GM12878 (cell line): ENCODE results near the gene DCP1B. TPM values are rescaled to one million over a fixed set of nuclear protein-coding genes. Genes with fewer than 3 reads are reported as not detected.

ENCODE experiments used
- ASH2L ChIP-seq: fragments of 300-600, 200-600 bp; sonication (generic); IDR thresholded peaks from 2 replicates; pipeline ENCODE4 v1.6.1; 2017; ENCODE audit warnings: low read depth, mild to moderate bottlenecking, borderline replicate concordance
- ATF7 ChIP-seq: fragments of 450-650 bp; IDR thresholded peaks from 2 replicates; pipeline ENCODE4 v1.6.1; 2016; ENCODE audit warnings: low read depth, mild to moderate bottlenecking
- CHD1 ChIP-seq: IDR thresholded peaks from 2 replicates; pipeline ENCODE4 v1.6.1; 2012; ENCODE audit warnings: low read depth, low read length, improper control_type of control experiment
- DPF2 ChIP-seq: fragments of 450-650 bp; IDR thresholded peaks from 2 replicates; pipeline ENCODE4 v1.6.1; 2017; ENCODE audit warnings: mild to moderate bottlenecking
- GATAD2B ChIP-seq: fragments of 450-650 bp; conservative IDR thresholded peaks from 2 replicates; pipeline ENCODE4 v1.6.1; 2017; ENCODE audit warnings: low read depth, mild to moderate bottlenecking, moderate library complexity
- HCFC1 ChIP-seq: fragments of 150-350 bp; IDR thresholded peaks from 2 replicates; pipeline ENCODE4 v1.6.1; 2014; ENCODE audit warnings: low read length
- KLF5 ChIP-seq: fragments of 450-650 bp; IDR thresholded peaks from 2 replicates; pipeline ENCODE4 v1.6.1; 2014; ENCODE audit warnings: mild to moderate bottlenecking; ENCODE audit not compliant: partially characterized antibody
- MYB ChIP-seq: fragments of 150-350 bp; IDR thresholded peaks from 2 replicates; pipeline ENCODE4 v1.6.1; 2014; ENCODE audit warnings: mild to moderate bottlenecking, low read depth, low read length, borderline replicate concordance
- NFYA ChIP-seq: IDR thresholded peaks from 2 replicates; pipeline ENCODE4 v1.6.1; 2011; ENCODE audit warnings: low read depth, mild to moderate bottlenecking, low read length, improper control_type of control experiment, borderline replicate concordance
- NR2F1 ChIP-seq: fragments of 450-650 bp; conservative IDR thresholded peaks from 2 replicates; pipeline ENCODE4 v1.6.1; 2017; ENCODE audit warnings: mild to moderate bottlenecking
- POLR2AphosphoS2 ChIP-seq: IDR thresholded peaks from 2 replicates; pipeline ENCODE4 v1.6.1; 2011; ENCODE audit warnings: low read depth, mild to moderate bottlenecking, low read length, improper control_type of control experiment, moderate library complexity
- RELA ChIP-seq: fragments of 450-650 bp; IDR thresholded peaks from 2 replicates; pipeline ENCODE4 v1.8.0; 2014; ENCODE audit warnings: borderline replicate concordance; ENCODE audit not compliant: partially characterized antibody
- SIX5 ChIP-seq: IDR thresholded peaks from 2 replicates; pipeline ENCODE4 v1.6.1; 2011; ENCODE audit warnings: mild to moderate bottlenecking, low read depth, low read length, moderate library complexity; ENCODE audit not compliant: severe bottlenecking
- SMAD5 ChIP-seq: IDR thresholded peaks from 2 replicates; pipeline ENCODE4 v1.6.1; 2016; ENCODE audit warnings: antibody characterized with exemption, low read depth
- SMARCA5 ChIP-seq: fragments of 450-650 bp; IDR thresholded peaks from 2 replicates; pipeline ENCODE4 v1.6.1; 2017; ENCODE audit warnings: mild to moderate bottlenecking
- SPI1 ChIP-seq: IDR thresholded peaks from 2 replicates; pipeline ENCODE4 v1.6.1; 2011; ENCODE audit warnings: low read depth, mild to moderate bottlenecking, low read length, moderate library complexity, borderline replicate concordance; ENCODE audit not compliant: insufficient read depth
- TBL1XR1 ChIP-seq: IDR thresholded peaks from 2 replicates; pipeline ENCODE4 v1.6.1; 2012; ENCODE audit warnings: low read depth, low read length, improper control_type of control experiment
- polyA plus RNA-seq, 11 experiments: library from polyadenylated mRNA; depleted of rRNA in 4 of 11; unstranded in 6 of 11; stranded (reverse) in 5 of 11; fragments of >200 nt; fragmentation: Nextera tagmentation in 4 of 11; fragmentation: Illumina TruSeq in 1 of 11; extraction: Ambion mirVana in 4 of 11; extraction: Trizol in 1 of 11; gene quantifications; 1 replicate in 1 of 11; 2 replicates in 10 of 11; pipeline versions ENCODE4 v1.2.1 to v1.2.3, GENCODE V29; 2011 to 2016; ENCODE audit warnings: inconsistent platforms in 2 of 11, missing spikeins in 2 of 11, low read depth in 1 of 11
- total RNA-seq, 4 experiments: library from RNA; depleted of rRNA in 3 of 4; stranded (reverse); fragments of >200 nt in 3 of 4; fragmentation: Illumina TruSeq in 1 of 4; extraction: Trizol in 1 of 4; gene quantifications; 2 replicates each; pipeline versions ENCODE4 v1.2.1 to v1.2.3, GENCODE V29; 2013 to 2021
- TF ChIP-seq, protein P1 (sequence below): fragments of 450-650 bp; IDR thresholded peaks from 2 replicates; pipeline ENCODE4 v1.6.1; 2016; ENCODE audit warnings: mild to moderate bottlenecking
- TF ChIP-seq, protein P2 (sequence below): IDR thresholded peaks from 2 replicates; pipeline ENCODE4 v1.6.1; 2012; ENCODE audit warnings: low read depth, low read length, improper control_type of control experiment
- TF ChIP-seq, protein P3 (sequence below): fragments of 450-650 bp; conservative IDR thresholded peaks from 2 replicates; pipeline ENCODE4 v1.6.1; 2017; ENCODE audit warnings: mild to moderate bottlenecking, moderate library complexity
- TF ChIP-seq, protein P4 (sequence below): IDR thresholded peaks from 2 replicates; pipeline ENCODE4 v1.6.1; 2012; ENCODE audit warnings: mild to moderate bottlenecking, low read depth, low read length
- TF ChIP-seq, protein P5 (sequence below): fragments of 450-650 bp; IDR thresholded peaks from 2 replicates; pipeline ENCODE4 v1.6.1; 2017; ENCODE audit warnings: low read depth, mild to moderate bottlenecking, moderate library complexity

DCP1B gene
- total and polyA plus RNA-seq, 10 of the 15 experiments (the other 5 are each of a cell fraction or from before 2014, with no cell fraction given) = 1.3 to 23.4 (median 15.3) TPM

DNA sequence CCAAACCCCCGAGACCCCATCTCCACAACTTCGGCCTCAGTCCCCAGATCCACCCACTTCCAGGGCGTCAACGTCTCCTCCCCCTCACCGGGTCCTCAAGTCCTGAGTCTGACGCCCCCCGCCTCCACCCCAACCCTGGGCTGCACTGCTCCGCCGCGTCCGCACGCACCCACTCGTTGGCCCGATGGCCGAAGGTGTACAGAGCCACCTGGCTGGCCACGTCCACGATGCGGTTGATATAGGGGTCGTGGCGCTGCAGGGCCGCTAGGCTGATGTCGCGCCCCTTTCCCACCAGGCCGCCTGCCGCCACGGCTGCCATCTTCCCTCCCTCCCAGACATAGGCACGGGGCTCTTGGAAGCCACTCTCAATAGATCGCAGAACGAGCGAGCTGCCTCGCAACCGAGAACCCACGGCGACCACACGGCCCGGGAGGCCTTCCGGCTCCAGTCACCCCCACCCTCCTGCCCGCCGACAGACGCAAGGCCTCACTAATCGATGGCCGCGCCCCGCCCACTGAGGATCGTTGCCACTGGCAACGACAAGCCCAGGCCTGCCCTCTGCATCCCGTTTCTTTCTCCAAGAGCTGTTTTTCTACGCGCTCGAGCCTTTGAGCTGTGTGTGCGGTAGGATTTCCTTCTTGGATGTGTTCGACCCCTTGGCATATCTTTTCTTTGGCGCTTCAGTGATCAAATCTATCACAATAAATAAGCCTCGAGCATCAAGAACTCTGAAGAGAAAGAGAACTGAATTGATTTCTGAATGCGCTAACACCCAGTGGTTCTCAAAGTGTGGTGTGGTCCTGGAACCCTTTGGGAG, at the start of gene DCP1B (continued):
- TF ChIP-seq MYB = no peak
- TF ChIP-seq SMAD5 = peak; percentile 78; the same call in 1 of the 2 replicates
- TF ChIP-seq KLF5 = peak; percentile 91
- peak; percentile 48 for TF ChIP-seq NR2F1
- TF ChIP-seq SIX5 = peak; percentile 39
- TF ChIP-seq SPI1 = no peak
- TF ChIP-seq TBL1XR1 = no peak; the same call in 1 of the 2 replicates
- TF ChIP-seq SMARCA5 = peak; percentile 40; the same call in 1 of the 2 replicates
- TF ChIP-seq, protein P1, sequence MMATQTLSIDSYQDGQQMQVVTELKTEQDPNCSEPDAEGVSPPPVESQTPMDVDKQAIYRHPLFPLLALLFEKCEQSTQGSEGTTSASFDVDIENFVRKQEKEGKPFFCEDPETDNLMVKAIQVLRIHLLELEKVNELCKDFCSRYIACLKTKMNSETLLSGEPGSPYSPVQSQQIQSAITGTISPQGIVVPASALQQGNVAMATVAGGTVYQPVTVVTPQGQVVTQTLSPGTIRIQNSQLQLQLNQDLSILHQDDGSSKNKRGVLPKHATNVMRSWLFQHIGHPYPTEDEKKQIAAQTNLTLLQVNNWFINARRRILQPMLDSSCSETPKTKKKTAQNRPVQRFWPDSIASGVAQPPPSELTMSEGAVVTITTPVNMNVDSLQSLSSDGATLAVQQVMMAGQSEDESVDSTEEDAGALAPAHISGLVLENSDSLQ = peak; percentile 57; the same call in 1 of the 2 replicates
- TF ChIP-seq, protein P2, sequence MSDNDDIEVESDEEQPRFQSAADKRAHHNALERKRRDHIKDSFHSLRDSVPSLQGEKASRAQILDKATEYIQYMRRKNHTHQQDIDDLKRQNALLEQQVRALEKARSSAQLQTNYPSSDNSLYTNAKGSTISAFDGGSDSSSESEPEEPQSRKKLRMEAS = peak; percentile 83; the same call in 1 of the 2 replicates
- TF ChIP-seq ASH2L = peak; percentile 42; the same call in 1 of the 2 replicates
- TF ChIP-seq, protein P3, sequence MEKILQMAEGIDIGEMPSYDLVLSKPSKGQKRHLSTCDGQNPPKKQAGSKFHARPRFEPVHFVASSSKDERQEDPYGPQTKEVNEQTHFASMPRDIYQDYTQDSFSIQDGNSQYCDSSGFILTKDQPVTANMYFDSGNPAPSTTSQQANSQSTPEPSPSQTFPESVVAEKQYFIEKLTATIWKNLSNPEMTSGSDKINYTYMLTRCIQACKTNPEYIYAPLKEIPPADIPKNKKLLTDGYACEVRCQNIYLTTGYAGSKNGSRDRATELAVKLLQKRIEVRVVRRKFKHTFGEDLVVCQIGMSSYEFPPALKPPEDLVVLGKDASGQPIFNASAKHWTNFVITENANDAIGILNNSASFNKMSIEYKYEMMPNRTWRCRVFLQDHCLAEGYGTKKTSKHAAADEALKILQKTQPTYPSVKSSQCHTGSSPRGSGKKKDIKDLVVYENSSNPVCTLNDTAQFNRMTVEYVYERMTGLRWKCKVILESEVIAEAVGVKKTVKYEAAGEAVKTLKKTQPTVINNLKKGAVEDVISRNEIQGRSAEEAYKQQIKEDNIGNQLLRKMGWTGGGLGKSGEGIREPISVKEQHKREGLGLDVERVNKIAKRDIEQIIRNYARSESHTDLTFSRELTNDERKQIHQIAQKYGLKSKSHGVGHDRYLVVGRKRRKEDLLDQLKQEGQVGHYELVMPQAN = peak; percentile 43
- peak; percentile 77 for TF ChIP-seq GATAD2B
- TF ChIP-seq NFYA = no peak
- TF ChIP-seq ATF7 = no peak
- no peak for TF ChIP-seq POLR2AphosphoS2
- peak; percentile 80 for TF ChIP-seq DPF2
- peak; percentile 96 for TF ChIP-seq CHD1
- TF ChIP-seq, protein P4, sequence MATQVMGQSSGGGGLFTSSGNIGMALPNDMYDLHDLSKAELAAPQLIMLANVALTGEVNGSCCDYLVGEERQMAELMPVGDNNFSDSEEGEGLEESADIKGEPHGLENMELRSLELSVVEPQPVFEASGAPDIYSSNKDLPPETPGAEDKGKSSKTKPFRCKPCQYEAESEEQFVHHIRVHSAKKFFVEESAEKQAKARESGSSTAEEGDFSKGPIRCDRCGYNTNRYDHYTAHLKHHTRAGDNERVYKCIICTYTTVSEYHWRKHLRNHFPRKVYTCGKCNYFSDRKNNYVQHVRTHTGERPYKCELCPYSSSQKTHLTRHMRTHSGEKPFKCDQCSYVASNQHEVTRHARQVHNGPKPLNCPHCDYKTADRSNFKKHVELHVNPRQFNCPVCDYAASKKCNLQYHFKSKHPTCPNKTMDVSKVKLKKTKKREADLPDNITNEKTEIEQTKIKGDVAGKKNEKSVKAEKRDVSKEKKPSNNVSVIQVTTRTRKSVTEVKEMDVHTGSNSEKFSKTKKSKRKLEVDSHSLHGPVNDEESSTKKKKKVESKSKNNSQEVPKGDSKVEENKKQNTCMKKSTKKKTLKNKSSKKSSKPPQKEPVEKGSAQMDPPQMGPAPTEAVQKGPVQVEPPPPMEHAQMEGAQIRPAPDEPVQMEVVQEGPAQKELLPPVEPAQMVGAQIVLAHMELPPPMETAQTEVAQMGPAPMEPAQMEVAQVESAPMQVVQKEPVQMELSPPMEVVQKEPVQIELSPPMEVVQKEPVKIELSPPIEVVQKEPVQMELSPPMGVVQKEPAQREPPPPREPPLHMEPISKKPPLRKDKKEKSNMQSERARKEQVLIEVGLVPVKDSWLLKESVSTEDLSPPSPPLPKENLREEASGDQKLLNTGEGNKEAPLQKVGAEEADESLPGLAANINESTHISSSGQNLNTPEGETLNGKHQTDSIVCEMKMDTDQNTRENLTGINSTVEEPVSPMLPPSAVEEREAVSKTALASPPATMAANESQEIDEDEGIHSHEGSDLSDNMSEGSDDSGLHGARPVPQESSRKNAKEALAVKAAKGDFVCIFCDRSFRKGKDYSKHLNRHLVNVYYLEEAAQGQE = no peak
- TF ChIP-seq HCFC1 = peak; percentile 70
- TF ChIP-seq, protein P5, sequence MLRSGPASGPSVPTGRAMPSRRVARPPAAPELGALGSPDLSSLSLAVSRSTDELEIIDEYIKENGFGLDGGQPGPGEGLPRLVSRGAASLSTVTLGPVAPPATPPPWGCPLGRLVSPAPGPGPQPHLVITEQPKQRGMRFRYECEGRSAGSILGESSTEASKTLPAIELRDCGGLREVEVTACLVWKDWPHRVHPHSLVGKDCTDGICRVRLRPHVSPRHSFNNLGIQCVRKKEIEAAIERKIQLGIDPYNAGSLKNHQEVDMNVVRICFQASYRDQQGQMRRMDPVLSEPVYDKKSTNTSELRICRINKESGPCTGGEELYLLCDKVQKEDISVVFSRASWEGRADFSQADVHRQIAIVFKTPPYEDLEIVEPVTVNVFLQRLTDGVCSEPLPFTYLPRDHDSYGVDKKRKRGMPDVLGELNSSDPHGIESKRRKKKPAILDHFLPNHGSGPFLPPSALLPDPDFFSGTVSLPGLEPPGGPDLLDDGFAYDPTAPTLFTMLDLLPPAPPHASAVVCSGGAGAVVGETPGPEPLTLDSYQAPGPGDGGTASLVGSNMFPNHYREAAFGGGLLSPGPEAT = peak; percentile 97
- peak; percentile 87 for TF ChIP-seq RELA
